Activated CD4-positive, alpha-beta T cell treated with anti-CD3 and anti-CD28 coated beads, Interleukin-10, Interleukin-2, amounts not matched to agents 100 ng/mL and 50 ng/mL, durations not matched to agents 16 hours and 8 hours (primary cell): ENCODE data around the gene TMEM117.
"Not testable (repeated sequence)": the region's sequence is repeated elsewhere in the genome, so short reads cannot be mapped to it uniquely, and the experiment has no call there.

ENCODE experiments used
- DNase-seq: peaks from one replicate; pipeline ENCODE4 v3.0.0-alpha.2; 2020

Gene TMEM117

GRCh38 chr12:44229846-44230245, 394.0 kb downstream of the TMEM117 start:
- no peak for DNase-seq

DNA sequence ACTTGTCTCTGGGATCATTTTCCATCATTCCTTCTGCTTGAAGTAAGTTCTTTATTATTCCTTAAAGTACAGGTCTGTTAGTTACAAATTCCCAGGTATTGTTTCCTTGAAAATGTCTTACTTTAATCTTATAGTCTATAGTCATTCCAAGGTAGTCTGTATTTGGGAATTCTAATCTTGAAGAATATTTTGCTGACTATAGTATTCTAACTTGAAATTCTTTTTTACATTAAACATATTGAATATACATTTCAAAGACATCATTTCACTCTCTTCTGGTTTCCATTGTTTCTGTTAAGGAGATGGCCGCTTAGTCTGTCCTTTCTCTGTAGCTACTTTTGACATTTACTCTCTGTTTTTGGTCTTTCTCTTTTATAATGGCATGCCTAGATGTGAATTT, 399.8 kb downstream of the TMEM117 start:
- DNase-seq = no peak

DNA sequence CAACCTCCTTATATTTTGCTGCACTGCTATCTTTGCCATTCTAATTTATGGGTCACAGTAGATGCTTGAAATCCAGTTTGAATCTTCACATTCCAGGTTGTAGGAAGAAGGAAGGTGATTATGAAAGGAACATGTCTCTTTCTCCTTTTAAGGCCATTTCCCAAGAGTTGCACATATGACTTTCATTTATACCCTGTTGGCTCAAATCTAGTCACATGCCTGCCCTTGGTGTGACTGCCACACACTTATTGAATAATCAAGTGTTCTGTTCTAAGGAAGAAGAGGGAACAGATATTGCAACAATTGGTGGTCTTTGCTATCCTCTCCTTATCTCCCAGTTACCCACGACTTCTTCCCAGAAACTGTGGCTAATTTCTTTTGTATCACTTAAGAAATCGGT, 404.3 kb downstream of the TMEM117 start:
- DNase-seq = no peak

- no peak for DNase-seq
These were observed 410.1 kb downstream of the TMEM117 start for GRCh38 chr12:44245932-44246331.

- DNase-seq = no peak
These were observed 410.7 kb downstream of the TMEM117 start for GRCh38 chr12:44246482-44247105.

DNA sequence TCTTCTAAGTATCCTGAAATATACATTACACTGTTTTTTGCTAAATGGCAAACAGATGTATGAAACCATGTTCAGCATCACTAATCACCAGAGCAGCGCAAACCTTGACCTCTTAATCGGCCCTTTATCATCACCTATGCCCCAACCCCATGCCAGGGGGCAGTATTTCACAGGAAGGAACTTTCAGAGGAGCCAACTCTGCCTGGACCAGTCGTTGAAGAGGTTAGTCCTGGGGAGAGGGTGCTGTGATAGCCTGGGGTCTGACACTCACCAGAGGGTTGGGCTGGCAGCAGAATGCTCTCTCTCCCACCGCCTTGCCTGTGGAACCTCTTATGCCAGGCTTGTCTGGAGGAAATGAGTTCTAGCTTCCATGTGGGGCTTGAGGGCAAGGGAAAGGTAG, 411.7 kb downstream of the TMEM117 start:
- DNase-seq = no peak

- no peak for DNase-seq
These were observed 412.6 kb downstream of the TMEM117 start for GRCh38 chr12:44248436-44248835.

DNA sequence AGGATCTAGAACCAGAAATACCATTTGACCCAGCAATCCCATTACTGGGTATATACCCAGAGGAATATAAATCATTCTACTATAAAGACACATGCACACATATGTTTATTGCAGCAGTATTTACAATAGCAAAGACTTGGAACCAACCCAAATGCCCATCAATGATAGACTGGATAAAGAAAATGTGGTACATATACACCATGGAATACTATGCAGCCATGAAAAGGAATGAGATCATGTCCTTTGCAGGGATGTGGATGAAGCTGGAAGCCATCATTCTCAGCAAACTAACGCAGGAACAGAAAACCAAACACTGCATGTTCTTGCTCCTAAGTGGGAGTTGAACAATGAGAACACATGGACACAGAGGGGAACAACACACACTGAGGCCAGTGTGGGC, 414.6 kb downstream of the TMEM117 start:
- DNase-seq = not testable (repeated sequence)

DNA sequence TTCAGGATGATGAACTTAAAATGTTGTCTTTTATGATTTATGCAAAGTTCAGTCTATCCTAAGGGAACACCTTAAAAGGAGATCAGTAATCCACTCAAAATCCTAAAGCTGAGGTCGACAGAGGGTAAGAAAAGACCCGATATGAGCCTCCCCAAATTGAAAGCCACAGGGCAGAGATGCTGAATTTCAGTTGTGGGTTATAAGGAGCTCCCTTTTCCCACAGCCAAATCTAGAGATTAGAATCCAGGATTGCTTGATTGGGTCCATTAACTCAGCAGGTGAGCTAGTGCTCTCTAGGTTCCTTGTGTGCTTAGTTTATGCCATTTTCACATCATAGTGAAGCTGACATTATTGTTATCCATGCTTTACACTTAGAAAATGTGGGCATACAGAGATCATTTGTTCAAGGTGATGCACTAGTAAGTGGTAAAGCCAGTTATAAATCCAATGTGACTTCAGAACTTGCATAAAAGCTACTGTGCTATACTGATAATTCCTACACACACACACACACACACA, 417.5 kb downstream of the TMEM117 start:
- DNase-seq = no peak

DNA sequence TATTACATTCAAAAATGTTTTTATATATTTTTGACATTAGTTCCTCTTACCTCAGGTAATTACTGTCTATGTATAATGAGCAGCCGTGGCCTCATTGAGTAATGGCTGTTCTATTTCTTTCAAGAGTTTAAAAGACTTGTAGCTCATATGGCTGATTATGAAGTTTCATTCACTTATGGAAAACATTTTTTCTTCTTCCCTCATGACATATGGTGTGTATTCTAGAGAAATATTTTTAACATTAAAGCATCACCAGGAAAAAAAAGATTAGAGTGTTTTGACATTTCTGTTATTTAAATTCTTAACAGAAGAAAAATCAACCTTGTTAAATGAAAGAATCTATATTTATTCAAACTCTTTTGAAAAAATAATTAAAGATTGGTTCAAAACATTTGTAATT, 422.4 kb downstream of the TMEM117 start:
- DNase-seq = no peak

DNA sequence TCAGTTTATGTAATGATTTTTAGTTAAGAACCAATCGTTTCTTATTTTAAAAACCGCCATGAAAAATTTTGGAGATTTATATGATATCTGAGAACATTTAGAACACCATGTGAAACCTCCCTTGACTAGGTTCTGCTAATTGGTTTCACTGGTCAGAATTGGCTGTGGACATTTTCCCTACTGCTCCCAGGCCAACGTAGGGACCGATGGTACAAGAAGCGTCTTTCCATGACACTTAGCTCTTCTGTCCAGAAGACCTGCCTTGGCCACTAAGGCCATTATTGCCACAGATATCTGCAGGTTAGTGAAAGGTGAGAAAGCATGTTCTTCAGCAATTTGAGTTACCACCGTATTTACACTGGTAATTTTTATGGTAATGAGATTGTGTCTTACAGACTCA, 424.0 kb downstream of the TMEM117 start:
- no peak for DNase-seq

- DNase-seq = no peak
These were observed 424.7 kb downstream of the TMEM117 start for GRCh38 chr12:44260581-44260980.

- DNase-seq = no peak
These were observed 449.6 kb downstream of the TMEM117 start for GRCh38 chr12:44285321-44285960.

- DNase-seq = peak; percentile 21
These were observed 450.5 kb downstream of the TMEM117 start for GRCh38 chr12:44286336-44286735.

GRCh38 chr12:44286821-44287505, 451.1 kb downstream of the TMEM117 start:
- DNase-seq = no peak

- DNase-seq = no peak
These were observed 451.7 kb downstream of the TMEM117 start for GRCh38 chr12:44287545-44287944.

GRCh38 chr12:44294649-44295048, 458.8 kb downstream of the TMEM117 start:
- DNase-seq = peak; percentile 7

DNA sequence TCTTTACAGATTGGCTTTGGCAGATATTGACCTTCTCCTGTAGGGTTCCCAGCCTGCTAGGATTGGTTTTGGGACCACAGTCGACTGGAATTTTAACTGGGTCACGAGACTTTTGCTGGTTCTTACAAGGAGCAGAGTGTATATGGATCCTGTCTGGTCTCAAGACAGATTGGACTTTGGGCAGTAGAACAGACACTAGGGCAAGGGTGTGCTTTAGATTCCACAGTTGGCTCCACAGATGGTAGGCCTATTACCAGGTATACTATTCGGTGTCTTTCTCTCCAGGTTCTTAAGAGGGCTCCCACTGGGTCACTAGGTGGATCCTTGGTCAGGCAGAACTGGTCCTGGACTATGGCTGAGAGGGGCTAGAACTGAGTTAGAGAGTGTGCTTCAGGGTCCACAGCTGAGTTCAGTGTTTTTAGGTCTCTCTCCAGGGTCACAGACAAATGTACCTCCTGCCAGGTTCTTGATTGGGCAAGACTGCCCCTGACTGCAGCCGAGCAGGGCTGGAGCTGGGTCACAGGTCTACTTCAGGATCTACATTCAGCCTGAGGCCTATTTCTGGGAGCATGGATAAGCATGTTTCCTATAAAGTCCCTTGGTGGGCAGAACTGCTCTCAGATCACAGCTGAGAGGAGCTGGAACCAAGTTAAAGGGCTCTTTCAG, 460.2 kb downstream of the TMEM117 start:
- no peak for DNase-seq

DNA sequence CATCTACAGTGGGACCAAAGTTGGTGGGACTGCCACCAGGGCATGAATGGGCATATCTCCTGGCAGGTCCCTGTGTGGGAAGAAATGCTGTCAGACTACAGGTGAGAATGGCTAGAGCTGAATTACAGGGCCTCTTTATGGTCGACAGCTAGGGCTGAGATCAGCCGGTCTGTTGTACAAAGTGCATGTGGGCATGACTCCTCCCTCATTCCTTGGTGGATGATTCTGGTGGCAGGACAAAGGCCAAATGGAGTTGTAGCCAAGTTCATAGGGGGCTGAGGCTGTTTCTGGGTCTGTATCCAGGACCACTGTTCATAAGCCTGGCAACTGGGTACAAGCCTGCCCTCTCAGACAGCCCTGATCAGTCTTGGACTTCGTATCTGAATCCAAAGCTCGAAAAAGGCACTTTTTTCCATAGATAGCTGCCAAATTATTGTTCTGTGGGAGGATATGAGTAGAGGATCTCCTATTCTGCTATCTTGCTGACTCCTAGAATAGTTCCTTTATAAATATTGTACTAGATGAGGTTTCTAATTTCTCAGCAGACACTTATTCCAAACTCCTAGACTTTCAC, 460.8 kb downstream of the TMEM117 start:
- no peak for DNase-seq

DNA sequence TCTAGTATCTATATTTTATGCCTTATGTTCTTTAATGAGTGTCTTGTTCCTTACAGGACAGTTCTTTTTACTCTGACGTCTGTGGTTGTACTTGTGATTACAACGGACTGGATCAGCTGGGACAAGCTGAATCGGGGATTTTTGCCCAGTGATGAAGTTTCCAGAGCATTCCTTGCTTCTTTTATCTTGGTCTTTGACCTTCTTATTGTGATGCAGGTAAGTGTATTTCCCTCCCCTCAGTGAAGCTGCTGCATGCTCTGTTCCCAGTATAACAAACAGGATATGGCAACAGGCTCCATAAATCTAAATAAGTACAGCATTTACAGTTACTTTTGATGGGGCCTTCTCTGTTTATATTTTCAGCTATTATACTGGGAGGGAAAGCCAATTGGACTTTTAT, 463.6 kb downstream of the TMEM117 start:
- no peak for DNase-seq

DNA sequence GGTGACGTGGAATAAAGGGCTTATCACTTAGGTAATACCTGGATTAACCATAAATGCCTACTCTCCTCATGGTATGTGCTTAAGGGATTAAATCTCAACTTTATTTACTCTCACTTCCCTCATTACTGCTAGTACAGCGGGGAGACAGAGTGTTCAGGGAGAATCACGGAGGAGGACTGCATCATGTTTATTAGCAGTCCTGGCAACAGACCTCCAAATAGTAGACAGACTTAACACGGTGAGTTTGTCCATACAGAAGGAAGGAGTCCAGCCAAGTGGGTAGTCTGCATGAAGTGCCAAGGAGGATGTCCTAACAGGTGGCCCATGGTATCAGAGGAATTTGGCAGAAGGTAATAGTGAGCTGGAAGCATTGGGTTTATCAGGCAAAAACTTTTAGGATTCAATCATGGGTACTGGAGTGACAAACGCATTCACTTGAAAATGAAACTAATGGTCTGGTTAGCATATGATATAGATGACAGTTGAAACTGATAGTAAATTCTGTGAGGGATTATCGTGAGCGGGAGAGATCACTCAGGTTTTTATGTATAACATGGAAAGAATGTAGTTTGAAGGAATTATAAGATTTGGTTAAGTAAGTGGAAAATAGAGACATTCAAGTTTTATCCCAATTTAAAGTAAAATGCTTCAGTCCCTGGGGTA, 471.8 kb downstream of the TMEM117 start:
- no peak for DNase-seq

GRCh38 chr12:44313188-44313587, 477.3 kb downstream of the TMEM117 start:
- no peak for DNase-seq
